SK-N-SH (cell line): ENCODE data around the gene DMRTB1. TPM values are rescaled to one million over a fixed set of nuclear protein-coding genes. Genes with fewer than 3 reads are reported as not detected.

ENCODE experiments used
- CTCF ChIA-PET: fragments of 300-600, 350-600 bp; formaldehyde crosslinking; extraction: SDS; loops from one replicate; lab custom pipeline; 2021; lab: Yijun Ruan, JAX
- POLR2A ChIA-PET: fragments of 350-600 bp; sonication (Branson Sonifier 250); formaldehyde crosslinking; extraction: SDS; loops from one replicate; lab custom pipeline; 2020; ENCODE audit warnings: antibody characterized with exemption, inconsistent platforms; lab: Yijun Ruan, JAX
- DNase-seq: peaks from one replicate; pipeline ENCODE4 v3.0.0; 2012
- H2AFZ ChIP-seq: fragments of 200-600 bp; sonication (generic); 2 replicates; pipeline ENCODE4 v1.8.1; 2016; ENCODE audit warnings: antibody characterized with exemption, mild to moderate bottlenecking, low read depth
- H3F3A ChIP-seq: fragments of 200-600 bp; sonication (generic); replicated peaks from 2 replicates; pipeline ENCODE3; 2016; ENCODE audit warnings: antibody characterized with exemption, mild to moderate bottlenecking; ENCODE audit not compliant: insufficient read depth
- H3K27ac ChIP-seq, 2 experiments: fragments of 200-500 bp in 1 of 2; fragments of 200-600 bp in 1 of 2; sonication (Bioruptor generic) in 1 of 2; sonication (generic), shearing (Covaris generic) in 1 of 2; 2 replicates each; pipeline versions ENCODE4 v1.5.1 to v1.6.1; 2014 to 2016; ENCODE audit warnings: low read depth in 2 of 2, inconsistent platforms in 1 of 2, low read length in 1 of 2, mild to moderate bottlenecking in 1 of 2, mixed read lengths in 1 of 2
- H3K27me3 ChIP-seq: fragments of 200-600 bp; sonication (generic), shearing (Covaris generic); 2 replicates; pipeline ENCODE4 v1.6.1; 2016; ENCODE audit warnings: mixed run types; ENCODE audit not compliant: insufficient read depth
- H3K36me3 ChIP-seq, 2 experiments: fragments of 200-500 bp in 1 of 2; fragments of 200-600 bp in 1 of 2; sonication (Bioruptor generic) in 1 of 2; sonication (generic) in 1 of 2; replicated peaks in 1 of 2; 2 replicates each; pipeline versions ENCODE3 to v1.5.1; 2014 to 2016; ENCODE audit warnings: low read length in 1 of 2, mild to moderate bottlenecking in 1 of 2; ENCODE audit not compliant: insufficient read depth in 2 of 2, control insufficient read depth in 1 of 2
- H3K4me1 ChIP-seq, 2 experiments: fragments of 200-500 bp in 1 of 2; fragments of 200-600 bp in 1 of 2; sonication (Bioruptor generic) in 1 of 2; sonication (generic), shearing (Covaris generic) in 1 of 2; 2 replicates each; pipeline versions ENCODE4 v1.5.1 to v1.6.1; 2014 to 2016; ENCODE audit warnings: low read depth in 1 of 2, low read length in 1 of 2, mixed run types in 1 of 2; ENCODE audit not compliant: insufficient read depth in 2 of 2, control insufficient read depth in 1 of 2
- H3K4me2 ChIP-seq: fragments of 200-600 bp; sonication (generic), shearing (Covaris generic); 2 replicates; pipeline ENCODE4 v1.6.1; 2017; ENCODE audit warnings: mixed run types
- H3K4me3 ChIP-seq, 2 experiments: fragments of 200-500 bp in 1 of 2; fragments of 200-600 bp in 1 of 2; sonication (Bioruptor generic) in 1 of 2; sonication (generic), shearing (Covaris generic) in 1 of 2; 2 replicates each; pipeline versions ENCODE4 v1.5.1 to v1.8.1; 2014 to 2016; ENCODE audit warnings: low read depth in 2 of 2, inconsistent platforms in 1 of 2, low read length in 1 of 2, mild to moderate bottlenecking in 1 of 2, mixed read lengths in 1 of 2, moderate library complexity in 1 of 2
- H3K79me2 ChIP-seq: fragments of 200-600 bp; sonication (generic); 2 replicates; pipeline ENCODE4 v1.8.1; 2017; ENCODE audit warnings: mild to moderate bottlenecking; ENCODE audit not compliant: insufficient read depth
- H3K9ac ChIP-seq: fragments of 200-600 bp; sonication (generic); 2 replicates; pipeline ENCODE4 v1.6.1; 2017; ENCODE audit warnings: mixed run types
- H3K9me2 ChIP-seq: fragments of 200-600 bp; sonication (generic); 2 replicates; pipeline ENCODE4 v1.6.1; 2017; ENCODE audit warnings: mixed run types
- H3K9me3 ChIP-seq: fragments of 200-600 bp; sonication (generic); 2 replicates; pipeline ENCODE4 v1.6.1; 2017; ENCODE audit warnings: mixed run types, mild to moderate bottlenecking, moderate library complexity
- H4K20me1 ChIP-seq: fragments of 200-600 bp; sonication (generic); 2 replicates; pipeline ENCODE4 v1.6.1; 2017; ENCODE audit warnings: mild to moderate bottlenecking, mixed run types; ENCODE audit not compliant: insufficient read depth
- CHD2 ChIP-seq: fragments of 150-350 bp; IDR thresholded peaks from 2 replicates; pipeline ENCODE4 v1.6.1; 2018; ENCODE audit warnings: low read length; ENCODE audit not compliant: partially characterized antibody
- ELF1 ChIP-seq: IDR thresholded peaks from 2 replicates; pipeline ENCODE4 v1.4.0; 2012
- FOXJ3 ChIP-seq: sonication (generic); formaldehyde crosslinking; IDR thresholded peaks from 2 replicates; pipeline ENCODE4 v1.5.1; 2020; ENCODE audit warnings: mild to moderate bottlenecking, missing genetic modification reagents
- FOXM1 ChIP-seq: IDR thresholded peaks from 2 replicates; pipeline ENCODE4 v1.4.0; 2012; ENCODE audit warnings: low read depth, mild to moderate bottlenecking
- GABPA ChIP-seq: IDR thresholded peaks from 2 replicates; pipeline ENCODE4 v1.4.0; 2012; ENCODE audit warnings: low read depth, mild to moderate bottlenecking
- JUND ChIP-seq: IDR thresholded peaks from 2 replicates; pipeline ENCODE4 v1.4.0; 2012
- MAX ChIP-seq: IDR thresholded peaks from 2 replicates; pipeline ENCODE4 v1.4.0; 2012; ENCODE audit warnings: low read depth
- MEF2A ChIP-seq: IDR thresholded peaks from 2 replicates; pipeline ENCODE4 v1.4.0; 2012; ENCODE audit warnings: low read depth, borderline replicate concordance
- MXI1 ChIP-seq: IDR thresholded peaks from 2 replicates; pipeline ENCODE4 v1.6.1; 2012; ENCODE audit warnings: mild to moderate bottlenecking, low read depth, low read length, improper control_type of control experiment
- NFIC ChIP-seq: IDR thresholded peaks from 2 replicates; pipeline ENCODE4 v1.4.0; 2012; ENCODE audit warnings: borderline replicate concordance
- NRF1 ChIP-seq: IDR thresholded peaks from 2 replicates; pipeline ENCODE4 v1.6.1; 2012; ENCODE audit warnings: low read depth, mild to moderate bottlenecking, low read length
- RAD21 ChIP-seq: IDR thresholded peaks from 2 replicates; pipeline ENCODE4 v1.6.1; 2012; ENCODE audit warnings: mild to moderate bottlenecking, low read length
- RCOR1 ChIP-seq: fragments of 150-350 bp; IDR thresholded peaks from 2 replicates; pipeline ENCODE4 v1.6.1; 2017; ENCODE audit warnings: antibody characterized with exemption, low read length
- REST ChIP-seq: IDR thresholded peaks from 2 replicates; pipeline ENCODE4 v1.6.1; 2012; ENCODE audit warnings: mild to moderate bottlenecking, low read depth, low read length, moderate library complexity
- RXRA ChIP-seq: IDR thresholded peaks from 2 replicates; pipeline ENCODE4 v1.4.0; 2012; ENCODE audit warnings: low read depth, mild to moderate bottlenecking, borderline replicate concordance
- SIN3A ChIP-seq: IDR thresholded peaks from 2 replicates; pipeline ENCODE4 v1.6.1; 2012; ENCODE audit warnings: low read depth, mild to moderate bottlenecking, low read length, moderate library complexity, borderline replicate concordance
- SMC3 ChIP-seq: IDR thresholded peaks from 2 replicates; pipeline ENCODE4 v1.6.1; 2012; ENCODE audit warnings: low read depth, low read length, improper control_type of control experiment
- TAF1 ChIP-seq: IDR thresholded peaks from 2 replicates; pipeline ENCODE4 v1.6.1; 2012; ENCODE audit warnings: low read depth, mild to moderate bottlenecking, low read length, moderate library complexity, borderline replicate concordance
- TCF12 ChIP-seq: IDR thresholded peaks from 2 replicates; pipeline ENCODE4 v1.4.0; 2012
- USF1 ChIP-seq: IDR thresholded peaks from 2 replicates; pipeline ENCODE4 v1.4.0; 2012; ENCODE audit warnings: low read depth, borderline replicate concordance
- USF2 ChIP-seq: fragments of 150-350 bp; IDR thresholded peaks from 2 replicates; pipeline ENCODE4 v1.6.1; 2017; ENCODE audit warnings: antibody characterized with exemption, low read length, low read depth, borderline replicate concordance
- YY1 ChIP-seq: IDR thresholded peaks from 2 replicates; pipeline ENCODE4 v1.4.0; 2012; ENCODE audit warnings: low read depth, mild to moderate bottlenecking
- WGBS: methylation state at CpG from one replicate; pipeline ENCODE4 v1.1.6; 2017; ENCODE audit warnings: low lambda C conversion rate; 5-methylcytosine and 5-hydroxymethylcytosine counted together
- polyA plus RNA-seq, 3 experiments: library from polyadenylated mRNA; depleted of rRNA; stranded (reverse); fragments of >200 nt; gene quantifications; 2 replicates each; pipeline ENCODE4 v1.2.3, GENCODE V29; 2012

DMRTB1 gene
- polyA plus RNA-seq, 1 of the 3 experiments (the other 2 are of a cell fraction), result not detected

- no peaks in the 10 kb centered on the region; the same call in 1 of the 2 replicates for H3K27me3 ChIP-seq
- H3K4me2 ChIP-seq, result no peak overlapping the region
- ChIA-PET POLR2A (no interaction called here), CTCF (interaction anchor here (0.8 to 8.7 kb wide), 8 partner anchors 8 to 264 kb away, joined by 3 to 131 read pairs (median 4); no protein-coding TSS in a partner anchor)
- peaks cover 0 to 8% of the 10 kb centered on the region in 2 experiments; a peak in 1 of 4 replicates for H3K4me1 ChIP-seq
- H3K9me2 ChIP-seq, result no peaks in the 10 kb centered on the region
- H2AFZ ChIP-seq, result no peak overlapping the region
- no peaks in the 10 kb centered on the region for H3K79me2 ChIP-seq
- H3K36me3 ChIP-seq, result no peaks in the 10 kb centered on the region
- no peak for DNase-seq
- no peak overlapping the region for H3K4me3 ChIP-seq
- 48% methylated on average over 3 of the region's 3 CpGs for whole genome bisulfite sequencing
- H3K27ac ChIP-seq, result peak overlapping the region in 1 of 2 experiments; percentile 16; a peak in 1 of 4 replicates
- no peaks in the 10 kb centered on the region for H3K9me3 ChIP-seq
- no peak for TF ChIP-seq CHD2
- no peak for TF ChIP-seq MXI1
- TF ChIP-seq FOXJ3, result no peak
- no peak for TF ChIP-seq TAF1
- no peak for TF ChIP-seq FOXM1
- no peak for TF ChIP-seq USF1
- TF ChIP-seq GABPA, result no peak
- TF ChIP-seq ELF1, result no peak
- TF ChIP-seq JUND, result no peak
- TF ChIP-seq NRF1, result no peak
- no peaks in the 10 kb centered on the region for H3F3A ChIP-seq
- H4K20me1 ChIP-seq, result no peaks in the 10 kb centered on the region
- no peak overlapping the region for H3K9ac ChIP-seq
Measured at GRCh38 chr1:53490351-53490750, 31.2 kb downstream of the DMRTB1 start.

- no peak overlapping the region for H3K9ac ChIP-seq
- WGBS, result 81% methylated on average over 6 of the region's 8 CpGs
- no peaks in the 10 kb centered on the region for H3K36me3 ChIP-seq
- no peak overlapping the region for H3K4me3 ChIP-seq
- H3K79me2 ChIP-seq, result no peaks in the 10 kb centered on the region
- H3K27me3 ChIP-seq, result no peaks in the 10 kb centered on the region
- CTCF ChIA-PET, result interaction anchor here (1.2 to 1.9 kb wide), 2 partner anchors 9 to 16 kb away, joined by 5 to 12 read pairs; no protein-coding TSS in a partner anchor
- no peaks in the 10 kb centered on the region for H4K20me1 ChIP-seq
- H3K4me2 ChIP-seq, result no peak overlapping the region
- peaks cover 5 to 31% of the 10 kb centered on the region in 2 experiments; a peak in 1 of 4 replicates for H3K4me1 ChIP-seq
- no peak overlapping the region for H3K27ac ChIP-seq
- no peaks in the 10 kb centered on the region for H3K9me3 ChIP-seq
- no peaks in the 10 kb centered on the region for H3K9me2 ChIP-seq
- H3F3A ChIP-seq, result no peaks in the 10 kb centered on the region
- DNase-seq, result no peak
- POLR2A ChIA-PET, result no interaction called here
- no peak overlapping the region for H2AFZ ChIP-seq
- TF ChIP-seq YY1, result no peak
- no peak for TF ChIP-seq RCOR1
- TF ChIP-seq USF2, result no peak
- TF ChIP-seq RAD21, result no peak
- TF ChIP-seq USF1, result no peak
- TF ChIP-seq GABPA, result no peak
- TF ChIP-seq REST, result no peak
- TF ChIP-seq TCF12, result no peak
- TF ChIP-seq TAF1, result no peak
- no peak for TF ChIP-seq MEF2A
- TF ChIP-seq RXRA, result no peak
- TF ChIP-seq SMC3, result no peak
- TF ChIP-seq NFIC, result no peak
- TF ChIP-seq CHD2, result no peak
- no peak for TF ChIP-seq NRF1
- TF ChIP-seq SIN3A, result no peak
- TF ChIP-seq MAX, result no peak
Measured at GRCh38 chr1:53495633-53496345, 36.6 kb downstream of the DMRTB1 start.
